ENCODE results near the gene PTPRT.

The PTPRT gene

GRCh38 chr20:42652266-42652665, 537.4 kb downstream of the PTPRT start:
- Histone ChIP-seq H3K23ac (ENCODE audit: low read length in 2 of 2) (no peak overlapping the region), H2BK12ac (ENCODE audit: low read length in 2 of 2) (no peak overlapping the region), H3K9me3 (ENCODE audit: control insufficient read depth, low read length) (no peaks in the 10 kb centered on the region), H3K79me1 (replicated peaks; ENCODE audit: low read length, poor library complexity, severe bottlenecking) (no peaks in the 10 kb centered on the region), H3K27ac (ENCODE audit: low read length, poor library complexity, severe bottlenecking) (no peak overlapping the region), H3K9ac (ENCODE audit: low read length) (no peak overlapping the region), H2BK15ac (ENCODE audit: low read depth, poor library complexity, severe bottlenecking) (no peak overlapping the region), H3K4me3 (ENCODE audit: insufficient read depth in 1 of 2, low read depth in 1 of 2, low read length in 2 of 2) (no peak overlapping the region), H2BK120ac (ENCODE audit: low read depth, low read length) (no peak overlapping the region), H3K18ac (ENCODE audit: low read depth in 1 of 2, low read length in 2 of 2) (no peak overlapping the region), H2BK5ac (ENCODE audit: low read depth, low read length, poor library complexity, severe bottlenecking) (no peak overlapping the region), H2AK5ac (ENCODE audit: low read length, severe bottlenecking) (no peak overlapping the region), H3K4ac (ENCODE audit: low read depth in 1 of 2, low read length in 2 of 2) (no peak overlapping the region), H3K36me3 (ENCODE audit: control insufficient read depth in 1 of 2, insufficient read depth in 2 of 2, low read depth in 1 of 2, low read length in 2 of 2) (no peaks in the 10 kb centered on the region), H4K8ac (ENCODE audit: low read length) (no peak overlapping the region), H3K4me2 (ENCODE audit: low read length, poor library complexity, severe bottlenecking) (no peak overlapping the region), H3K4me1 (ENCODE audit: control insufficient read depth, insufficient read depth, low read depth, low read length) (no peaks in the 10 kb centered on the region), H3K14ac (ENCODE audit: low read length in 2 of 2) (no peak overlapping the region), H3K27me3 (ENCODE audit: control insufficient read depth in 1 of 2, insufficient read depth in 1 of 2, low read length in 2 of 2) (no peaks in the 10 kb centered on the region), H4K91ac (ENCODE audit: low read length) (no peak overlapping the region), H2AFZ (ENCODE audit: low read depth, low read length) (no peak overlapping the region)
- DNase-seq: no peak
- 19% methylated on average over 2 of the region's 2 CpGs for WGBS

- H3K18ac ChIP-seq (ENCODE audit: low read depth in 1 of 2, low read length in 2 of 2): no peak overlapping the region
- H4K91ac ChIP-seq (ENCODE audit: low read length): no peak overlapping the region
- H2BK120ac ChIP-seq (ENCODE audit: low read depth, low read length): no peak overlapping the region
- H3K9ac ChIP-seq (ENCODE audit: low read length): no peak overlapping the region
- no peaks in the 10 kb centered on the region for H3K4me1 ChIP-seq (ENCODE audit: control insufficient read depth, insufficient read depth, low read depth, low read length)
- H3K23ac ChIP-seq (ENCODE audit: low read length in 2 of 2): no peak overlapping the region
- DNase-seq: no peak
- no peak overlapping the region for H2BK5ac ChIP-seq (ENCODE audit: low read depth, low read length, poor library complexity, severe bottlenecking)
- H3K27me3 ChIP-seq (ENCODE audit: control insufficient read depth in 1 of 2, insufficient read depth in 1 of 2, low read length in 2 of 2): no peaks in the 10 kb centered on the region
- no peak overlapping the region for H3K4me2 ChIP-seq (ENCODE audit: low read length, poor library complexity, severe bottlenecking)
- no peak overlapping the region for H3K27ac ChIP-seq (ENCODE audit: low read length, poor library complexity, severe bottlenecking)
- H2AK5ac ChIP-seq (ENCODE audit: low read length, severe bottlenecking): no peak overlapping the region
- no peak overlapping the region for H4K8ac ChIP-seq (ENCODE audit: low read length)
- no peak overlapping the region for H3K4me3 ChIP-seq (ENCODE audit: insufficient read depth in 1 of 2, low read depth in 1 of 2, low read length in 2 of 2)
- H3K36me3 ChIP-seq (ENCODE audit: control insufficient read depth in 1 of 2, insufficient read depth in 2 of 2, low read depth in 1 of 2, low read length in 2 of 2): no peaks in the 10 kb centered on the region
- H2AFZ ChIP-seq (ENCODE audit: low read depth, low read length): no peak overlapping the region
- H3K4ac ChIP-seq (ENCODE audit: low read depth in 1 of 2, low read length in 2 of 2): no peak overlapping the region
- H3K9me3 ChIP-seq (ENCODE audit: control insufficient read depth, low read length): no peaks in the 10 kb centered on the region
- no peaks in the 10 kb centered on the region for H3K79me1 ChIP-seq (replicated peaks; ENCODE audit: low read length, poor library complexity, severe bottlenecking)
- no peak overlapping the region for H2BK12ac ChIP-seq (ENCODE audit: low read length in 2 of 2)
- H2BK15ac ChIP-seq (ENCODE audit: low read depth, poor library complexity, severe bottlenecking): no peak overlapping the region
- H3K14ac ChIP-seq (ENCODE audit: low read length in 2 of 2): no peak overlapping the region
Observed at GRCh38 chr20:42650191-42650746, 539.4 kb downstream of the PTPRT start.

- no peak overlapping the region for H2AK5ac ChIP-seq (ENCODE audit: low read length, severe bottlenecking)
- H4K8ac ChIP-seq (ENCODE audit: low read length): no peak overlapping the region
- no peaks in the 10 kb centered on the region for H3K79me1 ChIP-seq (replicated peaks; ENCODE audit: low read length, poor library complexity, severe bottlenecking)
- H3K14ac ChIP-seq (ENCODE audit: low read length in 2 of 2): no peak overlapping the region
- no peak overlapping the region for H3K4ac ChIP-seq (ENCODE audit: low read depth in 1 of 2, low read length in 2 of 2)
- no peak overlapping the region for H3K23ac ChIP-seq (ENCODE audit: low read length in 2 of 2)
- no peak overlapping the region for H2BK15ac ChIP-seq (ENCODE audit: low read depth, poor library complexity, severe bottlenecking)
- no peaks in the 10 kb centered on the region for H3K36me3 ChIP-seq (ENCODE audit: control insufficient read depth in 1 of 2, insufficient read depth in 2 of 2, low read depth in 1 of 2, low read length in 2 of 2)
- no peaks in the 10 kb centered on the region for H3K4me1 ChIP-seq (ENCODE audit: control insufficient read depth, insufficient read depth, low read depth, low read length)
- no peak overlapping the region for H3K27ac ChIP-seq (ENCODE audit: low read length, poor library complexity, severe bottlenecking)
- H2BK5ac ChIP-seq (ENCODE audit: low read depth, low read length, poor library complexity, severe bottlenecking): no peak overlapping the region
- H4K91ac ChIP-seq (ENCODE audit: low read length): no peak overlapping the region
- H3K4me3 ChIP-seq (ENCODE audit: insufficient read depth in 1 of 2, low read depth in 1 of 2, low read length in 2 of 2): no peak overlapping the region
- H2BK12ac ChIP-seq (ENCODE audit: low read length in 2 of 2): no peak overlapping the region
- no peak for DNase-seq
- no peak overlapping the region for H2BK120ac ChIP-seq (ENCODE audit: low read depth, low read length)
- H3K9me3 ChIP-seq (ENCODE audit: control insufficient read depth, low read length): no peaks in the 10 kb centered on the region
- H3K27me3 ChIP-seq (ENCODE audit: control insufficient read depth in 1 of 2, insufficient read depth in 1 of 2, low read length in 2 of 2): no peaks in the 10 kb centered on the region
- no peak overlapping the region for H3K18ac ChIP-seq (ENCODE audit: low read depth in 1 of 2, low read length in 2 of 2)
- H3K4me2 ChIP-seq (ENCODE audit: low read length, poor library complexity, severe bottlenecking): no peak overlapping the region
- no peak overlapping the region for H3K9ac ChIP-seq (ENCODE audit: low read length)
- H2AFZ ChIP-seq (ENCODE audit: low read depth, low read length): no peak overlapping the region
Observed at GRCh38 chr20:42649748-42650147, 540.0 kb downstream of the PTPRT start.

GRCh38 chr20:42646250-42646649, 543.5 kb downstream of the PTPRT start:
- WGBS: 43% methylated on average over 2 of the region's 3 CpGs
- H4K8ac ChIP-seq (ENCODE audit: low read length): no peak overlapping the region
- H2BK12ac ChIP-seq (ENCODE audit: low read length in 2 of 2): no peak overlapping the region
- no peak overlapping the region for H3K18ac ChIP-seq (ENCODE audit: low read depth in 1 of 2, low read length in 2 of 2)
- H3K4me2 ChIP-seq (ENCODE audit: low read length, poor library complexity, severe bottlenecking): no peak overlapping the region
- H2BK5ac ChIP-seq (ENCODE audit: low read depth, low read length, poor library complexity, severe bottlenecking): no peak overlapping the region
- H2AFZ ChIP-seq (ENCODE audit: low read depth, low read length): no peak overlapping the region
- H3K4me3 ChIP-seq (ENCODE audit: insufficient read depth in 1 of 2, low read depth in 1 of 2, low read length in 2 of 2): no peak overlapping the region
- no peaks in the 10 kb centered on the region for H3K79me1 ChIP-seq (replicated peaks; ENCODE audit: low read length, poor library complexity, severe bottlenecking)
- H3K4ac ChIP-seq (ENCODE audit: low read depth in 1 of 2, low read length in 2 of 2): no peak overlapping the region
- H2BK15ac ChIP-seq (ENCODE audit: low read depth, poor library complexity, severe bottlenecking): no peak overlapping the region
- H3K27me3 ChIP-seq (ENCODE audit: control insufficient read depth in 1 of 2, insufficient read depth in 1 of 2, low read length in 2 of 2): no peaks in the 10 kb centered on the region
- H3K4me1 ChIP-seq (ENCODE audit: control insufficient read depth, insufficient read depth, low read depth, low read length): no peaks in the 10 kb centered on the region
- no peaks in the 10 kb centered on the region for H3K36me3 ChIP-seq (ENCODE audit: control insufficient read depth in 1 of 2, insufficient read depth in 2 of 2, low read depth in 1 of 2, low read length in 2 of 2)
- H3K9me3 ChIP-seq (ENCODE audit: control insufficient read depth, low read length): peaks cover 9% of the 10 kb centered on the region
- no peak overlapping the region for H3K27ac ChIP-seq (ENCODE audit: low read length, poor library complexity, severe bottlenecking)
- no peak for DNase-seq
- H4K91ac ChIP-seq (ENCODE audit: low read length): no peak overlapping the region
- no peak overlapping the region for H2BK120ac ChIP-seq (ENCODE audit: low read depth, low read length)
- no peak overlapping the region for H3K9ac ChIP-seq (ENCODE audit: low read length)
- H2AK5ac ChIP-seq (ENCODE audit: low read length, severe bottlenecking): no peak overlapping the region
- no peak overlapping the region for H3K23ac ChIP-seq (ENCODE audit: low read length in 2 of 2)
- H3K14ac ChIP-seq (ENCODE audit: low read length in 2 of 2): no peak overlapping the region
